Right lobe of liver (tissue), 6 donors: Measurements from ENCODE around the gene GGACT. TPM values are rescaled to one million over a fixed set of nuclear protein-coding genes. Genes with fewer than 3 reads are reported as not detected.

Experiments used
- ATAC-seq, 4 donors: fragments of 200-7000 bp; cut with Tn5 transposase; one replicate each; pipeline ENCODE4 v1.9.1; 2020; ENCODE audit warnings: mild to moderate bottlenecking in 4 of 4, moderate library complexity in 4 of 4
- DNase-seq, 3 donors: peaks; one replicate each; pipeline ENCODE4 v3.0.0-alpha.2; 2020
- H3K27ac ChIP-seq, 3 donors: fragments of 200-600 bp; one replicate each; pipeline ENCODE4 v1.8.0; 2022
- H3K27me3 ChIP-seq, 2 donors: fragments of 200-600 bp; one replicate each; pipeline ENCODE4 v1.8.0; 2022
- H3K36me3 ChIP-seq, 4 donors: fragments of 200-600 bp; sonication (generic) in 1 of 4; one replicate each; pipeline versions ENCODE4 v1.5.1 to v1.8.0; 2017 to 2022; ENCODE audit warnings: control low read depth in 1 of 4
- H3K4me1 ChIP-seq, 4 donors: fragments of 200-600 bp; sonication (generic) in 1 of 4; one replicate each; pipeline versions ENCODE4 v1.5.1 to v1.8.0; 2017 to 2022; ENCODE audit warnings: control low read depth in 1 of 4
- H3K4me3 ChIP-seq, 3 donors: fragments of 200-600 bp; one replicate each; pipeline ENCODE4 v1.8.0; 2022
- H3K9me3 ChIP-seq, 4 donors: fragments of 200-600 bp; sonication (generic) in 1 of 4; one replicate each; pipeline versions ENCODE4 v1.5.1 to v1.8.0; 2017 to 2022; ENCODE audit warnings: control low read depth in 1 of 4
- CTCF ChIP-seq, 4 donors: fragments of 200-600 bp in 3 of 4; fragments of 450-650 bp in 1 of 4; IDR thresholded peaks; one replicate each; pipeline versions ENCODE4 v1.5.1 to v1.8.0; 2016 to 2022; ENCODE audit warnings: antibody characterized with exemption in 4 of 4, mild to moderate bottlenecking in 2 of 4
- POLR2A ChIP-seq: fragments of 450-650 bp; IDR thresholded peaks from one replicate; pipeline ENCODE4 v1.6.1; 2017; ENCODE audit warnings: antibody characterized with exemption, mild to moderate bottlenecking
- WGBS: methylation state at CpG from one replicate; pipeline ENCODE4 v1.1.6; 2018; ENCODE audit warnings: low coverage, low lambda C conversion rate; ENCODE audit not compliant: insufficient coverage; ENCODE audit errors: missing lambda C conversion rate; 5-methylcytosine and 5-hydroxymethylcytosine counted together
- intact Hi-C, 2 donors: fragments of 100-400 bp; cut with DNase I; formaldehyde crosslinking; loops; one replicate each; pipeline versions ENCODE4 v1.11.2 to v1.14.1; 2022
- total RNA-seq, 6 experiments: library from RNA; depleted of rRNA in 2 of 6; stranded (reverse); fragments of >200 nt in 2 of 6; fragmentation: NEBNext Ultra II Directional in 3 of 6; extraction: Animal tissue kit (Norgen Biotek cat#: 25700) in 3 of 6; gene quantifications; one replicate each; pipeline versions ENCODE4 v1.1.0 to v1.2.4, GENCODE V29; 2016 to 2023
- donor health status: DM: no; HTN: yes; CAD: no.
- donor health status: DM: no; HTN: no; CAD: no.
- donor health status: DM: no; HTN: no; CAD: no.
- donor health status: DM: no; HTN: yes; CAD: no.
- donor health status: DM: no; HTN: yes; CAD: no.

GGACT gene
- total RNA-seq, 6 experiments from 2014 or later = 4.7 to 9.0 (median 5.9) TPM

- TF ChIP-seq CTCF (IDR thresholded peaks at IDR 0.05) (no peak), POLR2A (no peak)
- H3K36me3 ChIP-seq = peaks cover 0 to 4% (median 0%) of the 10 kb centered on the region in 4 donors
- H3K27me3 ChIP-seq = no peaks in the 10 kb centered on the region
- ATAC-seq = peak in 1 of 4 donors; percentile 11
- 68% methylated on average over 9 of the region's 9 CpGs for WGBS
- H3K4me1 ChIP-seq = no peaks in the 10 kb centered on the region
- no peak overlapping the region for H3K4me3 ChIP-seq
- H3K27ac ChIP-seq = no peak overlapping the region
- intact Hi-C loops = no loop called here
- no peak for DNase-seq
- no peaks in the 10 kb centered on the region for H3K9me3 ChIP-seq
Observed at GRCh38 chr13:100506600-100507422, 81.8 kb downstream of the GGACT start.

- intact Hi-C loops = no loop called here
- Histone ChIP-seq H3K27ac (no peak overlapping the region), H3K36me3 (peaks cover 0 to 4% (median 0%) of the 10 kb centered on the region in 4 donors), H3K27me3 (no peaks in the 10 kb centered on the region), H3K9me3 (no peaks in the 10 kb centered on the region), H3K4me1 (no peaks in the 10 kb centered on the region), H3K4me3 (no peak overlapping the region)
- WGBS = 84% methylated on average over 11 of the region's 15 CpGs
- ATAC-seq = no peak
- TF ChIP-seq POLR2A (no peak), CTCF (IDR thresholded peaks at IDR 0.05) (no peak)
- DNase-seq = no peak
Observed at GRCh38 chr13:100506154-100506553, 82.4 kb downstream of the GGACT start.

- intact Hi-C loops = no loop called here
- Histone ChIP-seq H3K27ac (no peak overlapping the region), H3K9me3 (no peaks in the 10 kb centered on the region), H3K4me1 (no peaks in the 10 kb centered on the region), H3K27me3 (no peaks in the 10 kb centered on the region), H3K4me3 (no peak overlapping the region), H3K36me3 (no peaks in the 10 kb centered on the region)
- no peak for TF ChIP-seq CTCF (IDR thresholded peaks at IDR 0.05)
- TF ChIP-seq POLR2A = no peak
- DNase-seq (no peak), ATAC-seq (no peak)
- WGBS = 96% methylated on average over 3 of the region's 3 CpGs
Observed at GRCh38 chr13:100503622-100504021, 85.0 kb downstream of the GGACT start.

- WGBS = 53% methylated on average over 2 of the region's 2 CpGs
- Histone ChIP-seq H3K36me3 (no peaks in the 10 kb centered on the region), H3K27ac (no peak overlapping the region), H3K4me3 (no peak overlapping the region), H3K4me1 (no peaks in the 10 kb centered on the region), H3K27me3 (no peaks in the 10 kb centered on the region), H3K9me3 (no peaks in the 10 kb centered on the region)
- ATAC-seq = no peak
- intact Hi-C loops = no loop called here
- TF ChIP-seq POLR2A (no peak), CTCF (IDR thresholded peaks at IDR 0.05) (no peak)
- no peak for DNase-seq
Observed at GRCh38 chr13:100502446-100502845, 86.1 kb downstream of the GGACT start.
